Measurements from ENCODE around the gene SMPDL3B. TPM values are rescaled to one million over a fixed set of nuclear protein-coding genes. Genes with fewer than 3 reads are reported as not detected.
A peak's percentile ranks its signal among the peaks of the same experiment; 100 is the strongest.

The SMPDL3B gene
- total RNA-seq, 4 donors from 2014 or later, result not detected

DNA sequence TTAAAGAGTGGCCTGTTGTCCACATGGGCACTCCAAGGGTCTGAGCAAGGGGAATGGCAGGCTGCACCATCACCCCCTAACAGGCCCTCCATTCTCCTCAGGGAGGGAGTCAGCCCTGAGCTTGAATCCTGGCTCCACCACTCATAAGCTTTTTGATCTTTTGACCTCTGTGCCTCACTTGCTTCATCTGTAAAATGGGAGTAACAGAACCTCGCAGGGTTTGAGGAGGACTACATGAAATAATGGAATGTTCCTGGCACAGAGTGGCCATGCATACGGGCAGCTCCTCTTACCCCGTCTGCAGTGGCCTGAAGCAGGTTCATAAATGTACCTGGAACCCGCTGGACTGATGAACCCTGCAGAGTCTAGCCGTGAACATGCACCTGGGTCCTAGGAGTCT lies 22.9 kb downstream of the SMPDL3B start:
- H3K9me3 ChIP-seq, result no peaks in the 10 kb centered on the region
- H3K4me3 ChIP-seq, result no peak overlapping the region
- WGBS, 2 donors, result 93 to 96% methylated on average over 5 of the region's 5 CpGs
- no peaks in the 10 kb centered on the region for H3K36me3 ChIP-seq
- DNase-seq (ENCODE audit: low spot score in 2 of 2), result no peak
- TF ChIP-seq CTCF (IDR thresholded peaks at IDR 0.05) (no peak), EP300 (IDR thresholded peaks at IDR 0.05) (no peak), POLR2A (IDR thresholded peaks at IDR 0.05) (no peak)
- H3K27ac ChIP-seq, result no peak overlapping the region
- no peaks in the 10 kb centered on the region for H3K27me3 ChIP-seq
- H3K4me1 ChIP-seq, result peaks cover 0 to 31% (median 14%) of the 10 kb centered on the region in 4 donors

DNA sequence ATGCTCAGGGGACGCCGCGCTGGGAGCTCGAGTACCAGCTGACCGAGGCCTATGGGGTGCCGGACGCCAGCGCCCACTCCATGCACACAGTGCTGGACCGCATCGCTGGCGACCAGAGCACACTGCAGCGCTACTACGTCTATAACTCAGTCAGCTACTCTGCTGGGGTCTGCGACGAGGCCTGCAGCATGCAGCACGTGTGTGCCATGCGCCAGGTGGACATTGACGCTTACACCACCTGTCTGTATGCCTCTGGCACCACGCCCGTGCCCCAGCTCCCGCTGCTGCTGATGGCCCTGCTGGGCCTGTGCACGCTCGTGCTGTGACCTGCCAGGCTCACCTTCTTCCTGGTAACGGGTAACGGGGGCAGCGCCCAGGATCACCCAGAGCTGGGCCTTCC lies 23.7 kb downstream of the SMPDL3B start:
- H3K36me3 ChIP-seq, result peaks cover 0 to 7% (median 0%) of the 10 kb centered on the region in 3 donors
- WGBS, 2 donors, result 97% methylated on average over 22 to 26 of the region's 26 CpGs
- no peak overlapping the region for H3K4me3 ChIP-seq
- H3K4me1 ChIP-seq, result peaks cover 0 to 31% (median 14%) of the 10 kb centered on the region in 4 donors
- DNase-seq (ENCODE audit: low spot score in 2 of 2), result no peak
- TF ChIP-seq POLR2A (IDR thresholded peaks at IDR 0.05) (no peak), CTCF (IDR thresholded peaks at IDR 0.05) (no peak), EP300 (IDR thresholded peaks at IDR 0.05) (no peak)
- H3K9me3 ChIP-seq, result no peaks in the 10 kb centered on the region
- H3K27me3 ChIP-seq, result no peaks in the 10 kb centered on the region
- H3K27ac ChIP-seq, result no peak overlapping the region

DNA sequence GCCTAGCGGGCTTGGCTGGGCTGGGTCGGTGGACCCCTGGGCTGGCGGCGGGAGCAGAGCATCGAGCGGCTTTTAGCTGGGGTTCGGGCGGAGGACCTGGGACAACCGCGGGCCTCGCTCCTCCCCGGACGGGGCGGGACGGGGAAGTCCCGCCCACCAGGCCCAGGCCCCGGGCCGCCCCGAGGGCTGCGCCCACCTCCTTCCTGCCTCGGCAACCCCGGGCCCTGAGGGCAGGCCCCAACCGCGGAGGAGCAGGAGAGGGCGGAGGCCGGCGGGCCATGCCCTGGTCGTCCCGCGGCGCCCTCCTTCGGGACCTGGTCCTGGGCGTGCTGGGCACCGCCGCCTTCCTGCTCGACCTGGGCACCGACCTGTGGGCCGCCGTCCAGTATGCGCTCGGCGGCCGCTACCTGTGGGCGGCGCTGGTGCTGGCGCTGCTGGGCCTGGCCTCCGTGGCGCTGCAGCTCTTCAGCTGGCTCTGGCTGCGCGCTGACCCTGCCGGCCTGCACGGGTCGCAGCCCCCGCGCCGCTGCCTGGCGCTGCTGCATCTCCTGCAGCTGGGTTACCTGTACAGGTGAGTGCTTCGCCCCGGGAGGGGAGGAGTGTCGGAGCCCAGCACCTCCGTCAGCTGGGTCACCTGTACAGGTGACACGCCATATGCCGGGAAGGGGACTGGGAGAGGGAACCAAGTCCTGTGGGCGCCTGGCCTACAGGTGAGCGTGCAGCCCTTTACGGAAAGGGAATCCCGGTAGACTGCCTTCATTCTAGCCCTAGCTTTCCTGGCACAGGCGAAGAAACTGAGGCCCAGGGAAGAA lies 25.2 kb downstream of the SMPDL3B start, which contains the start of gene XKR8:
Gene XKR8, plus strand, starts transcription at position 182 of the 812 bp plus-strand sequence. Its CDS starts 97 bp downstream, at position 279.
- Histone ChIP-seq H3K9me3 (no peaks in the 10 kb centered on the region), H3K4me3 (peak within 1 kb of the TSS; percentile 64 to 82 (median 70)), H3K36me3 (peaks cover 0 to 20% (median 0%) of the 10 kb centered on the region in 3 donors), H3K27me3 (no peaks in the 10 kb centered on the region), H3K27ac (peak within 1 kb of the TSS; percentile 76 to 90 (median 88)), H3K4me1 (peaks cover 0 to 31% (median 14%) of the 10 kb centered on the region in 4 donors)
- peak; percentile 27 to 63 (median 41) for TF ChIP-seq CTCF (IDR thresholded peaks at IDR 0.05)
- TF ChIP-seq POLR2A (IDR thresholded peaks at IDR 0.05), result peak in 1 of 2 donors; percentile 54
- TF ChIP-seq EP300 (IDR thresholded peaks at IDR 0.05), result peak in 1 of 2 donors; percentile 50
- peak; percentile 38 to 49 for DNase-seq (ENCODE audit: low spot score in 2 of 2)
- 13 to 23% methylated on average over 14 to 35 of the region's 68 CpGs for WGBS, 2 donors

- TF ChIP-seq EP300 (IDR thresholded peaks at IDR 0.05) (no peak), POLR2A (IDR thresholded peaks at IDR 0.05) (no peak), CTCF (IDR thresholded peaks at IDR 0.05) (no peak)
- no peak for DNase-seq (ENCODE audit: low spot score in 2 of 2)
- 34 to 43% methylated on average over 13 of the region's 13 CpGs for WGBS, 2 donors
Measured at GRCh38 chr1:27960762-27961645, 26.2 kb downstream of the SMPDL3B start.

More at GRCh38 chr1:27960762-27961645, 26.2 kb downstream of the SMPDL3B start:
- H3K9me3 ChIP-seq, result no peaks in the 10 kb centered on the region
- no peaks in the 10 kb centered on the region for H3K27me3 ChIP-seq
- peak overlapping the region in 3 of 4 donors; percentile 87 to 90 (median 88) for H3K27ac ChIP-seq
- peaks cover 0 to 31% (median 14%) of the 10 kb centered on the region in 4 donors for H3K4me1 ChIP-seq
- H3K4me3 ChIP-seq, result peak overlapping the region; percentile 64 to 82 (median 70)
- H3K36me3 ChIP-seq, result peaks cover 0 to 30% (median 5%) of the 10 kb centered on the region in 3 donors

All from tibial nerve (tissue), 4 donors.